Endothelial cell of umbilical vein (primary cell): ENCODE measurements around the gene AKNA.

ENCODE experiments used
- CTCF ChIP-seq, 2 donors: IDR thresholded peaks; 1 replicate in 1 of 2; 2 replicates in 1 of 2; pipeline ENCODE4 v1.5.1; 2011; ENCODE audit warnings: low read length in 2 of 2, mild to moderate bottlenecking in 2 of 2, moderate library complexity in 2 of 2, control low read depth in 1 of 2, inconsistent platforms in 1 of 2, low read depth in 1 of 2; ENCODE audit not compliant: insufficient read depth in 1 of 2; ENCODE audit errors: extremely low read depth in 1 of 2
- EZH2 ChIP-seq: IDR thresholded peaks from 2 replicates; pipeline ENCODE4 v1.6.1; 2012; ENCODE audit warnings: borderline replicate concordance, low read depth, mild to moderate bottlenecking, moderate library complexity, low read length, inconsistent platforms; ENCODE audit not compliant: severe bottlenecking
- FOS ChIP-seq: IDR thresholded peaks from 2 replicates; pipeline ENCODE4 v1.6.1; 2011; ENCODE audit warnings: mild to moderate bottlenecking, low read length, moderate library complexity, borderline replicate concordance; ENCODE audit not compliant: insufficient read depth
- MAX ChIP-seq: IDR thresholded peaks from 2 replicates; pipeline ENCODE4 v1.6.1; 2011; ENCODE audit not compliant: insufficient read depth, insufficient read length
- POLR2A ChIP-seq: IDR thresholded peaks from 2 replicates; pipeline ENCODE4 v1.6.1; 2012; ENCODE audit warnings: low read depth, mild to moderate bottlenecking, control low read depth, low read length
- POLR2AphosphoS5 ChIP-seq: IDR thresholded peaks from 2 replicates; pipeline ENCODE4 v1.6.1; 2012; ENCODE audit warnings: low read depth, mild to moderate bottlenecking, control low read depth, low read length, moderate library complexity; ENCODE audit not compliant: insufficient read depth

- TF ChIP-seq CTCF (IDR thresholded peaks at IDR 0.05; ENCODE audit: extremely low read depth in 1 of 2, insufficient read depth in 1 of 2, low read depth in 1 of 2, low read length in 2 of 2) (no peak), FOS (no peak), POLR2A (no peak), MAX (no peak), EZH2 (no peak), POLR2AphosphoS5 (no peak)
These were observed 21.3 kb downstream of the AKNA start for GRCh38 chr9:114366334-114367128.
